Kidney capillary endothelial cell (primary cell): Measurements from ENCODE around the gene RAC3.

Source experiments
- DNase-seq: peaks from one replicate; pipeline ENCODE4 v3.0.0-alpha.2; 2018; ENCODE audit warnings: low spot score

RAC3 gene

GRCh38 chr17:81999587-81999975 lies 31.9 kb upstream of the RAC3 start:
- DNase-seq, result no peak

DNA sequence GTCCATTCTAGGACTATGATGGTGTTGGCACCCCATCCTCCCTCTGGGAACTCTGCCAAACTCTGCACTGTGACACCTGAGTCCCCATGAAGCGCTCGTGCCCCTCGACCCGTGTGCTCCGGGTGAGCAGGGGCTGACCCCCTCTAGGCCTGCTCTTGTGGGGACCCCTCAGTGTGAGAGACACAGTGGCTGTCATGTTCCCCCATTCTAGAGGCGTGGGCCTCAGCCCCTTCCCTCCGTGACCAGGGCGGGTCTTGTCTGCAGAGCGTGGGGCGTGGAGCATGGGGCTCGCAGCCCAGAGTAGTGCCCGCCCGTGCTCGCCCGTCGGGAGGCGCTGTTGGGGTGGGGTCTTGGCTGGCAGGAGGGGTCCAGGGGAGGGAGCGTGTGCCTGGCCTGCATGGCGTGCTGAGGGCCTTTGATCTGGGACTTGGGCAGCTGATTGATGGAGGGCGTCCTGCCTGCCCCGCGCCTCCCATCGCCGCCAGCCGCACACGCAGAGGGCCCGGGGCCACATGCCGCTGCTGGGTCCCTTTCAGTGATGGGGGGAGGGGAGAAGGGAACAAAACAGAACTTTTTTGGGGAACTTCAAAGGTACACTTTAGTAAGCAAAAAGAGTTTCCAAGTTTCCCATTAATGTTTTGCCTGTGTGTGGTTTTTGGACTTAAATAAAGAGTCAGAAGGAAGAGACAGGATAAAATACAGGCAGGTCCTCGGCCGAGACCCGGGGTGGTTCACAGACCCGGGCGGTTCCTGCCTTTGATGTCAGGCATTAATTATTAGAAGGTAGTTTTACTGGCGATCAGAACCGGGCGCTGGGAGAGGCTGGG lies 31.3 kb upstream of the RAC3 start:
- no peak for DNase-seq

GRCh38 chr17:82000803-82001570 lies 30.5 kb upstream of the RAC3 start:
- DNase-seq, result no peak

DNA sequence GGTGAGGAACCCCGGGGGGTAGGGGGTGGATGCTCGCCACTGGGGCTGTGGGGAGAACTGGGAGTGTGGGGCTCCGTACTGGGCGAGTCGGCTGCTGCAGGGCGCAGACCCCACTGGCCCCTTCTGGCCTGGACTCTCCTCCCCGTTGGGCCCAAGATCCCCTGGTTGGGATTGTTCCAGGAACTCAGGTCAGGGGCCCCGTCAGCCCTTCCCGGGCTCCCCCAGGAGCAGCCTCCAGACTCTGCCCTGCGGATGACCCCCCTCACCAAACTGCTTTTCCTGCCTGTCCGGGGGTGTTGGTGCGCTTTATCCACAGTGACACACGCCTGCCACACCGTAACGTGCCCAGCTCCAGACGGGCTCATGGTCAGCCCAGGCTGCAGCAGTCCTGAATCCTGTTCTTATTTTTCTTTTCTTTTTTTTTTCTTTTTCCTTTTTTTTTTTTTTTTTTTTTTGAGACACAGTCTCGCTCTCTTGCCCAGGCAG lies 29.9 kb upstream of the RAC3 start:
- no peak for DNase-seq

- peak; percentile 92 for DNase-seq
Observed at GRCh38 chr17:82003411-82004381, 27.8 kb upstream of the RAC3 start.

GRCh38 chr17:82004517-82005455 lies 26.7 kb upstream of the RAC3 start:
- DNase-seq, result no peak

GRCh38 chr17:82005701-82006348 lies 25.7 kb upstream of the RAC3 start:
- DNase-seq, result no peak

- no peak for DNase-seq
Observed at GRCh38 chr17:82006468-82007227, 24.8 kb upstream of the RAC3 start.

DNA sequence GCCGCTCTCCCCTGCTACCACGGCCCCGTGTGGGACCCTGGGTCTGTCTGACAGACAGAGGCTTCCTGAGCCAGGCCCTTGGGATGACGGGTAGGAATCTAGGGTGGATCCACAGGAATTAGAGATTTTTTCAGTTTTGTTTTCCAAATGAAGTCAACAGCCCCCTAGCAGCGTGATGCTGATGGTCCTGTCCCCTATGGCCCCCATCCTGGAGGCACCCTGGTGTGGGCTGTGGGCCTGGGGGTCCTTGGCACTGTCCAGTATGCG lies 24.3 kb upstream of the RAC3 start:
- DNase-seq, result no peak

GRCh38 chr17:82007495-82008257 lies 23.8 kb upstream of the RAC3 start:
- no peak for DNase-seq

DNA sequence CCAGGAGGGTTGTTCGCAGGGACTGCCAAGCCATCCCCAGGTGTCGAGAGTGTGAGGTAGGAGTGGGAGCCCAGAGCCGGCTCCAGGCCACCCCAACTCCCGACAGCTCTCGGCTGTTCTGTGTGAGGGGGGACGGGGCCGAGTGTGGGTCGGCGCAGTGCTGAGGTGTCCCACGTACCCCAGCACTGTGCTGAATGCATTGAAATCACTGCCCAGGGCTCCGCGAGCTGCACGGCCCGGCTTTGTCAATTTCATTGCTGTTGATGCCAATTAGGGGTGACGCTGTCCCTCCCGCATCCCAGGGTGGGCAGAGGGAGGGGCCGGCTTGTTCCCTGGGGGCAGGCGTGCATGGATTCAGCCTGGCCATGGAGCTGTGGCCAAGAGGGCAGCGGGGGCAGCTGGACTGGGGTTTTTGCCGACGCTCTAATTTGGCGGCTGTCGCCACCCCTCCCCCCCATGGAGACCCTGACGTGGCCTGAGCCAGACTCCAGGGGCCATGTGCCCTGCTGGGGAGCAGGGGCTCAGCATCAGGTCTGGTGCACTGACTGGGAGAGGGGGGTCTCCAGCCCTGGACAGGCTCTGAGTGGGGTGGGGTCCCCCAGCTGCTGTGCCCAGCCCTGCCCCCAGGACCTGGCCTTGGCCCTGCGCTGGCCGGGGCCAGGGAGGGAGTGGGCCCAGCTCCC lies 23.1 kb upstream of the RAC3 start:
- no peak for DNase-seq

GRCh38 chr17:82008941-82009405 lies 22.5 kb upstream of the RAC3 start:
- DNase-seq, result no peak

DNA sequence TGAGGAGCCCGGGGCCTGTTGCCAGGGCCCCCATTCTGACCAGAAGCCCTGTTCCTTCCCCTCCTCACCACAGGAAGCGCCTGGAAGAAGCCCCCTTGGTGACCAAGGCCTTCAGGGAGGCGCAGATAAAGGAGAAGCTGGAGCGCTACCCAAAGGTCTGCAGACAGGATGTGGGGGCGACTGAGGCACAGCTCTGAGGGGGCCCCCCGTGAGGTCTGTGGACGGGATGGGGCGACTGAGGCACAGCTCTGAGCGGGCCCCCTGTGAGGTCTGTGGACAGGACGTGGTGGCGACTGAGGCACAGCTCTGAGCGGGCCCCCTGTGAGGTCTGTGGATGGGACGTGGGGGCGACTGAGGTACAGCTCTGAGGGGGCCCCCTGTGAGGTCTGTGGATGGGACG lies 22.1 kb upstream of the RAC3 start:
- DNase-seq, result no peak

- DNase-seq, result no peak
Observed at GRCh38 chr17:82010575-82011525, 20.6 kb upstream of the RAC3 start.

GRCh38 chr17:82011617-82012187 lies 19.8 kb upstream of the RAC3 start:
- DNase-seq, result no peak

- no peak for DNase-seq
Observed at GRCh38 chr17:82012261-82012639, 19.2 kb upstream of the RAC3 start.
